Stomach (tissue), 4 donors: Measurements from ENCODE around the gene BAIAP2L1.

Source experiments
- EP300 ChIP-seq: sonication (generic); formaldehyde crosslinking; IDR thresholded peaks from one replicate; pipeline ENCODE4 v1.6.1; 2017; ENCODE audit warnings: antibody characterized with exemption
- POLR2A ChIP-seq, 4 donors: fragments of 450-650 bp; IDR thresholded peaks; one replicate each; pipeline ENCODE4 v1.6.1; 2016; ENCODE audit warnings: antibody characterized with exemption in 4 of 4, control low read depth in 2 of 4, mild to moderate bottlenecking in 1 of 4, moderate library complexity in 1 of 4
- POLR2AphosphoS5 ChIP-seq, 3 donors: sonication (generic); formaldehyde crosslinking; IDR thresholded peaks; one replicate each; pipeline ENCODE4 v1.6.1; 2016; ENCODE audit warnings: antibody characterized with exemption in 3 of 3
- TF ChIP-seq, protein P1 (sequence below), 7 experiments: fragments of 450-650 bp in 4 of 7; fragments of 200-600 bp in 3 of 7; sonication (generic) in 3 of 7; IDR thresholded peaks; one replicate each; pipeline ENCODE4 v1.5.1; 2016 to 2019; ENCODE audit warnings: antibody characterized with exemption in 7 of 7, control low read depth in 2 of 7, mild to moderate bottlenecking in 1 of 7

GRCh38 chr7:98242342-98242741, 158.5 kb downstream of the BAIAP2L1 start:
- TF ChIP-seq POLR2A (IDR thresholded peaks at IDR 0.05) (no peak), POLR2AphosphoS5 (IDR thresholded peaks at IDR 0.05) (no peak), EP300 (no peak)
- TF ChIP-seq, protein P1, sequence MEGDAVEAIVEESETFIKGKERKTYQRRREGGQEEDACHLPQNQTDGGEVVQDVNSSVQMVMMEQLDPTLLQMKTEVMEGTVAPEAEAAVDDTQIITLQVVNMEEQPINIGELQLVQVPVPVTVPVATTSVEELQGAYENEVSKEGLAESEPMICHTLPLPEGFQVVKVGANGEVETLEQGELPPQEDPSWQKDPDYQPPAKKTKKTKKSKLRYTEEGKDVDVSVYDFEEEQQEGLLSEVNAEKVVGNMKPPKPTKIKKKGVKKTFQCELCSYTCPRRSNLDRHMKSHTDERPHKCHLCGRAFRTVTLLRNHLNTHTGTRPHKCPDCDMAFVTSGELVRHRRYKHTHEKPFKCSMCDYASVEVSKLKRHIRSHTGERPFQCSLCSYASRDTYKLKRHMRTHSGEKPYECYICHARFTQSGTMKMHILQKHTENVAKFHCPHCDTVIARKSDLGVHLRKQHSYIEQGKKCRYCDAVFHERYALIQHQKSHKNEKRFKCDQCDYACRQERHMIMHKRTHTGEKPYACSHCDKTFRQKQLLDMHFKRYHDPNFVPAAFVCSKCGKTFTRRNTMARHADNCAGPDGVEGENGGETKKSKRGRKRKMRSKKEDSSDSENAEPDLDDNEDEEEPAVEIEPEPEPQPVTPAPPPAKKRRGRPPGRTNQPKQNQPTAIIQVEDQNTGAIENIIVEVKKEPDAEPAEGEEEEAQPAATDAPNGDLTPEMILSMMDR (IDR thresholded peaks at IDR 0.05) = no peak
